Fibroblast of skin of scalp (primary cell): ENCODE data around the gene SLC16A5.

Experiments used
- DNase-seq: peaks from one replicate; pipeline ENCODE4 v3.0.0-alpha.2; 2013

Gene SLC16A5

GRCh38 chr17:75088465-75089417, 987 bp downstream of the SLC16A5 start:
- no peak for DNase-seq

GRCh38 chr17:75090871-75091854, 3.4 kb downstream of the SLC16A5 start:
- DNase-seq = no peak

- DNase-seq = no peak
Observed at GRCh38 chr17:75091855-75092327, 4.1 kb downstream of the SLC16A5 start.

GRCh38 chr17:75093548-75094158, 5.9 kb downstream of the SLC16A5 start:
- peak; percentile 46 for DNase-seq

GRCh38 chr17:75094871-75095399, 7.2 kb downstream of the SLC16A5 start:
- no peak for DNase-seq

GRCh38 chr17:75096082-75096625, 8.4 kb downstream of the SLC16A5 start:
- DNase-seq = peak; percentile 72

GRCh38 chr17:75097865-75098264, 10.1 kb downstream of the SLC16A5 start:
- DNase-seq = no peak

- no peak for DNase-seq
Observed at GRCh38 chr17:75098861-75099260, 11.1 kb downstream of the SLC16A5 start.

GRCh38 chr17:75099881-75100595, 12.3 kb downstream of the SLC16A5 start:
- DNase-seq = no peak

- DNase-seq = no peak
Observed at GRCh38 chr17:75102385-75102821, 14.6 kb downstream of the SLC16A5 start.

GRCh38 chr17:75103601-75104554, 16.1 kb downstream of the SLC16A5 start:
- no peak for DNase-seq

- peak; percentile 33 for DNase-seq
Observed at GRCh38 chr17:75105126-75106080, 17.6 kb downstream of the SLC16A5 start.

GRCh38 chr17:75108193-75108592, 20.4 kb downstream of the SLC16A5 start:
- DNase-seq = no peak

- no peak for DNase-seq
Observed at GRCh38 chr17:75109046-75109406, 21.3 kb downstream of the SLC16A5 start.

GRCh38 chr17:75109407-75110233, 21.9 kb downstream of the SLC16A5 start, which contains the start of gene ARMC7:
TSS of gene ARMC7 (plus strand) at chr17:75109969. CDS start at chr17:75110289, 320 bp downstream.
- DNase-seq = peak; percentile 82

- DNase-seq = no peak
Observed at GRCh38 chr17:75110234-75110937, 22.6 kb downstream of the SLC16A5 start.

- DNase-seq = no peak
Observed at GRCh38 chr17:75111777-75112335, 24.1 kb downstream of the SLC16A5 start.
